GM19193 (cell line): Measurements from ENCODE around the gene ACAP1.

Source experiments
- POLR2A ChIP-seq: IDR thresholded peaks from 4 replicates; pipeline ENCODE4 v1.6.1; 2011; ENCODE audit not compliant: insufficient read depth, insufficient read length; ENCODE audit errors: extremely low read depth

Gene ACAP1

GRCh38 chr17:7355053-7355452 is 18.7 kb downstream of the ACAP1 start, which contains the start of gene TMEM95:
Gene TMEM95, plus strand, starts transcription at chr17:7355156. Its CDS starts 49 bp downstream, at chr17:7355205.
- TF ChIP-seq POLR2A, result no peak

DNA sequence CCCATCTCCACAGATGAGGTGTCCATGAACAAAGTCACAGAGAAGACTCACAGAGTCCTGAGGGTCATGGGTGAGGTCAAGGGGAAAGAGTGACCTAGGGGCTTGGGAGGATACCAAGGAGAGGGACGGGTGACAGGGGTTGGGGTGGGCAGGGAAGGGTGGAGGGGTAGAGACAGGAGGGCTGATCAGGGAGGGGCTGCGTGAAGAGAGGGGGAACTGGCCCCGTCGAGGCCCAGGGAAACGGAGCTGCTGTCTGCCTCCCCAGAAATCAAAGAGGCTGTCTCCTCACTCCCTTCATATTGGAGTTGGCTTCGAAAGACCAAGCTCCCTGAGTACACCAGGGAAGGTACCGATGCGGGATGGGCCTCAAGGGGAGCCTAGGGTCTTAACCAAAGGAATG is 19.2 kb downstream of the ACAP1 start:
- TF ChIP-seq POLR2A, result no peak

DNA sequence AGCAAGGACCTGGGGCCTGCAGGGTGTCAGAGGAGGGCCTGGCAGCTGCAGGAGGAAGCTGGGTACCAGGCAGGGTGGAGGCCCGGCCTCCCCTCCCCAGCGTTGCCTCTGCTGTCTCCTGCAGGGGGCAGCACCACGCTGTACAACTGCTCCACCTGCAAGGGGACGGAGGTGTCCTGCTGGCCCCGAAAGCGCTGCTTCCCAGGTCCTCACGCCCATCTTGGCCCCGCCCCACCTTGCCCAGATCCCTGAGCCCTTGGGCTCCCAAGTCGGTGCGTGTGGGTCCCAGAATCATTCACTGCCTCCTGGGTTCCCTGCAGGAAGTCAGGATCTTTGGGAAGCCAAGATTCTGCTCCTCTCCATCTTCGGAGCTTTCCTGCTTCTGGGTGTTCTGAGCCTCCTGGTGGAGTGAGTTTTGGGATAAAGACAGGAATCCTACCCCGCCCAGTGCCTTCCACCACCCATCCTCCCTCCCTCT is 19.8 kb downstream of the ACAP1 start:
- TF ChIP-seq POLR2A, result no peak

DNA sequence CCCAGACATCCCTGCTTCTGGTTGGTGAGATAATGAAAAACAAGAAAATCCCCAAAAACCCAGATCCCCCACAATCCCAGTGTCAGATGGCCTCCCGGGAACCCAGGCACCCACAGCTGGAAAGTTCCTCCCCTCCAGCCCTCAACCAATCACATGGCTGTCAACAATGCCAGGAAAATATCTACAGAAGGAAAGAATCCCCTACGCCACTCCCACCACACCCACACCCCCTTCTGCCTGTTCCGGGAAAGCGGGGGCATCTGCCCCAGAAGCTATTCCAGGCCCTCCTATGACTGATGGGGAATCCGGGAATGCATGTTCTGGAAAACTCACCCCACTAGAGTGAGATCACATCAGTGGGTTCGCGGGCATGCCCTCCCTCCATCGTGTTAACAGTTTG is 20.4 kb downstream of the ACAP1 start:
- no peak for TF ChIP-seq POLR2A

GRCh38 chr17:7357381-7357780 is 21.1 kb downstream of the ACAP1 start:
- TF ChIP-seq POLR2A, result no peak

GRCh38 chr17:7361906-7362305 is 25.6 kb downstream of the ACAP1 start:
- TF ChIP-seq POLR2A, result no peak

GRCh38 chr17:7363311-7363710 is 27.0 kb downstream of the ACAP1 start:
- no peak for TF ChIP-seq POLR2A

DNA sequence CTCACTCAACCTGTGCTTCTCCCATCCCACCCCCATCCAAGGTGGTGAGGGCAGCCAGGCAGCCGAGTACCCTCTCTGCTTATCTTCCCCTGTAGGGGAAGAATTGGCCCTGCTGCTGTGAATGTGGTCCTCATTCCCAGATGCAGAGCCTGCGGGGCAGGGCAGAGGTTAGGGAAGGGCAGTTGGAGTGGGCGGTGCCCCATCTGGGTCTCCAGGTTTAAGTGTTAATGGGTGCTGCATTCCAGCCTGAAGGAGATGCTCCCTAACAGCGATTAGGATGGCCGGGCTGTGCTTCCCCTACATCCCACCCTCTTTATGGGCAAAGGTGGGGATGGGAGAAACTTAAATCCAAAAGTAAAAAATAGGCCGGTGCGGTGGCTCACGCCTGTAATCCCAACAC is 30.8 kb downstream of the ACAP1 start:
- no peak for TF ChIP-seq POLR2A

DNA sequence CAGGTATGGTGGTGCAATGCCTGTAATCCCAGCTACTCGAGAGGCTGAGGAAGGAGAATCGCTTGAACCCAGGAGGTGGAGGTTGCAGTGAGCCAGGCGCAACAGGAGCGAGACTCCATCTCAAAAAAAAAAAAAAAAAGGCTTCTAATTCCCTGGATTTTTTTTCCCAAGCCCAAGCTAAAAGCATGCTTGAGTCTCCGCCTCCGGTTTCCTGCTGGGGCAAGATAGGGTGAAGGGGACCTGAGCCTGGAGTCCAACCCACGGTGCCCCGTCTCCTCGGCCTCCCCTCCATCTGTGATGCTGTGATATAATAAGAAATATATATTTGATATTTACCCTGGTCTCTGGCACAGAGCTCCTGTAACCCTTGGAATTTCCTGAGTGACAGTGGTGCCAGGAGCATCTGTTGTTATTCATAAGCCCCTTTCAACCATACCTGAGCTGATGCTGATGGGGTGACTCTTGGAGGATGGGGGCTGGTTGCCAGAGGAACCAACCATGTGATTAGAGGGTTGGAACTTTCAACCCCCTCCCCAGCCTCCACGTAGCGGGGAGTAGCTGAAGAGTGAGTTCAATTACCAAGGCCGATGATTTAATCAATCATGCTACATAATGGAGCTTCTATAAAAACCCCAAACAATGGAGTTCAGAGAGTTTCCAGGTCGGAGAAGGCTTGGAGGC is 31.7 kb downstream of the ACAP1 start:
- no peak for TF ChIP-seq POLR2A

- no peak for TF ChIP-seq POLR2A
Observed at GRCh38 chr17:7369825-7370224, 33.5 kb downstream of the ACAP1 start.

DNA sequence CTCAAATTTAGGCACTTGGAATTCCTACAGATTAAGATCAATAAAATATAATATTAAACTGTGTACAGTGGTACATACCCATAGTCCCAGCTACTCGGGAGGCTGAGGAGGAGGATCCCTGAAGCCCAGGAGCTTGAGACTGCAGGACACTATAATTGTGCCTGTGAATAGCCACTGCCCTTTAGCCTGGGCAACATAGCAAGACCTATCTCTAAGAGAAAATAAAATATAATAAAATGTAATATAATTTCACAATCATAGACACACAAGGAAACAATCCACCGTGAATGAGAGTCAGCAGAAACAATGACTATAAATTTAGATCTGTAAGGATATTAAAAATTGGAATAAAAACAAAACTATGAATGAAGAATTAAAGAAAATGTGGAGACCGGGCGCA is 34.5 kb downstream of the ACAP1 start:
- TF ChIP-seq POLR2A, result no peak

- no peak for TF ChIP-seq POLR2A
Observed at GRCh38 chr17:7374353-7374752, 38.0 kb downstream of the ACAP1 start.

DNA sequence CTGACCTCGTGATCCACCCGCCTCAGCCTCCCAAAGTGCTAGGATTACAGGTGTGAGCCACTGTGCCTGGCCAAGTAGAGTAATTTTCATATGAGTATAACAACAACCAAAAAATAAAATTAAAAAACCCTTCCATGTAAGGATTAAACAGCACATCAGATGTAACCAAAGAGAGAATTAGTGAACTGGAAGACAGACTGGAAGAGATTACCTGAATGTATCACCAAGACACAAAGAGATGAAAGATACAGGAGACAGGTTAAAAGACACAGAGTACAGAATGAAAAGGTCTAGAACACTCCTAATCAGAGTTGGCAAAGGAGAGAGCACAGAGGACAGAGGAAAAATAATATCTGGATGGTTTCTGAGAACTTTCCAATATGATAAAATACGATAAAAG is 42.8 kb downstream of the ACAP1 start:
- TF ChIP-seq POLR2A, result no peak

DNA sequence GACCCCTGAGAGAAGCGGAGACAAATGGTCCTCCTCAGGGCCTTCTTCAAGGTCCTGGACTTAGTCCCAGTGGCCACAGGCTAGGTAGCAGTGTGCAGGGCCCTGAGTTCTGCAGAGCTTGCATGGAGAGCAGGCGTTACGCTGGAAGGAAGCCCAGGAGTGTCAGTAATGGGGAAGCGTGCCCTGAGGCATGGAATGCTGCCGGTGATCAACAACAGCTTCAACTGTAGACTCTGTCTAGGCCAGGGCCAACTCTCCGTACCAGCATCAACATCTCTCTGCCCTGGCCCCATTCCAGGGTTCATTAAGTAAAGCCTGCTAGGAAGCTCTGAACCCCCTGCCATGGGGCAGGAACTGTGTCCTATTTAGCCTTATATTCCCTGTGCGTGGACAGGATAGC is 44.0 kb downstream of the ACAP1 start:
- TF ChIP-seq POLR2A, result no peak

- TF ChIP-seq POLR2A, result no peak
Observed at GRCh38 chr17:7380855-7381683, 44.7 kb downstream of the ACAP1 start, which contains the start of gene TNK1. Gene TNK1, plus strand, starts transcription at chr17:7381089. Its CDS starts 1,838 bp downstream, at chr17:7382927.

GRCh38 chr17:7382901-7383300 is 46.6 kb downstream of the ACAP1 start:
- TF ChIP-seq POLR2A, result no peak
